Neuron (in vitro differentiated cells): ENCODE results near the gene PEX10.

Experiments
- H2AFZ ChIP-seq: one replicate; pipeline ENCODE4 v1.6.1; 2013; ENCODE audit warnings: low read depth, mild to moderate bottlenecking, inconsistent platforms, low read length, moderate library complexity
- H3K27me3 ChIP-seq: one replicate; pipeline ENCODE4 v1.6.1; 2013; ENCODE audit warnings: low read length; ENCODE audit not compliant: insufficient read depth
- H3K36me3 ChIP-seq: one replicate; pipeline ENCODE4 v1.6.1; 2013; ENCODE audit warnings: low read length; ENCODE audit not compliant: insufficient read depth
- H3K4me1 ChIP-seq: one replicate; pipeline ENCODE4 v1.6.1; 2013; ENCODE audit warnings: low read length; ENCODE audit not compliant: insufficient read depth
- H3K4me3 ChIP-seq: 2 replicates; pipeline ENCODE4 v1.5.1; 2013; ENCODE audit warnings: mild to moderate bottlenecking, low read length, moderate library complexity
- H3K9me3 ChIP-seq: one replicate; pipeline ENCODE4 v1.6.1; 2013; ENCODE audit warnings: low read length

PEX10 gene

DNA sequence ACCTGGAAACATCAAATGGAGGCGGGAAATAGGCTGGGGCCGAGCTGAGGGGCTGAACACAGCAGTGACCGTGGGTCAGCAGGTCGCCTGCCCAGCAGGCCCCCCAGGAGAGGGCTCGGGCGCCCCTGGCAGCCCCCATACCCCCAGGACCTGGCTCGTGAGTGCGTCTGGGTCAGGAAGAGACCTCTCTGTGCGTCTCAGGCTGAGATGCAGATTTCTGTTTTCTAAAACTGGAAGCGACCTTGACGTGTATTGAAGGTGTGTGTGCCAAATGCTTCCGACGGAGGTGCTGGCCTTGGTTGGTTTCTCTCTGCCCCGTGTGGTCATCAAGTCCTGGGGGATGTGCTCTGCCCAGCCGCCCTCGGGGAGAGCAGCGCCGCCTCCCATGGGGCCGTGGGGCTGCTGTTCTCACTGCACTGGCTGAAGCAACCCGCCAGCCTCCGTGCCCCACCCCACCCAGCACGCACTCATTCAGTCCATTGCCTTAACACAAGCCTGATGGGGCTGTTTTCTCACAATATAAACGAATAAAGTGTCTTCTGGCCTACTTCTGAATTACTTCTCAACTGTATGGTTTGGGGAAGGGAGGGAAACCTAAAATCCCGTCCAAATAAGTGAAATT is 7.4 kb downstream of the PEX10 start:
- no peaks in the 10 kb centered on the region for H3K9me3 ChIP-seq
- H3K4me3 ChIP-seq: no peak overlapping the region
- no peak overlapping the region for H2AFZ ChIP-seq
- no peaks in the 10 kb centered on the region for H3K4me1 ChIP-seq
- no peaks in the 10 kb centered on the region for H3K27me3 ChIP-seq
- H3K36me3 ChIP-seq: peaks cover 84% of the 10 kb centered on the region

DNA sequence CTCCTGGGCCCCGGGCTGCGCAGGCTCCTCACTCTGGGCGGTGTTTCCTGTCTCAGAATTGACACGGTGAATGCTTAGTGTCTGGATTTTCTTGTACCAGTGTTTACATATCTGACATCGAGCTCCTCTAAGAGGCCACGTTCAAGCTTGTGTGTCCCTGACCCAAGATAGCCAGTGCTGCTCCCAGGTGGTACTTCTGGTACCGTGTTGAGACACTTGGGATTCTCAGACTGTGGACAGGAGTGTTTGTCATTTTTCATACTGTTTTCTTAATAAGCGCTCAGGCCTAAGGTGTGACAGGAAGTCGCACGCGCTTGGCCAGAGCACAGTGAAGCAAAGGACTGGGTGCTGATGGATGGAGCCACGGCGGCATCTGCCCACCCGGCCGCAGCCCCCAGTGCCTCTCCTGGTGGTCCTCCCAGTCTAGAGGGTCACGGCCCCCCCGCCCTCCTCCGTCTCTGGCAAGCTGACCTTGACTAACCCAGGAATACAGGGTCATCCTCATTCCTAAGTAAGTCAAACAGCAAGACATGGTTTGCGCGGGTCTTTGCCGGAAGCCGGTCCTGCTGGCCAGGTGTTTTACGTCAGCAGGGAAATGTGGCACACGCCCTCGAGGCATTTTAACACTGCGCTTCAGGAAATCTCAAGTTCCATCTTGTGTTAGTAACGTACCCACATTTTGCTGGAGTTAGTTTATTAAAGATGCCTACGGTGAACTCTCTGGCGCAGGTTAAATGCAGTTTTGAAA is 8.0 kb downstream of the PEX10 start:
- Histone ChIP-seq H3K9me3 (no peaks in the 10 kb centered on the region), H2AFZ (no peak overlapping the region), H3K27me3 (no peaks in the 10 kb centered on the region), H3K36me3 (peaks cover 85% of the 10 kb centered on the region), H3K4me3 (no peak overlapping the region), H3K4me1 (no peaks in the 10 kb centered on the region)

DNA sequence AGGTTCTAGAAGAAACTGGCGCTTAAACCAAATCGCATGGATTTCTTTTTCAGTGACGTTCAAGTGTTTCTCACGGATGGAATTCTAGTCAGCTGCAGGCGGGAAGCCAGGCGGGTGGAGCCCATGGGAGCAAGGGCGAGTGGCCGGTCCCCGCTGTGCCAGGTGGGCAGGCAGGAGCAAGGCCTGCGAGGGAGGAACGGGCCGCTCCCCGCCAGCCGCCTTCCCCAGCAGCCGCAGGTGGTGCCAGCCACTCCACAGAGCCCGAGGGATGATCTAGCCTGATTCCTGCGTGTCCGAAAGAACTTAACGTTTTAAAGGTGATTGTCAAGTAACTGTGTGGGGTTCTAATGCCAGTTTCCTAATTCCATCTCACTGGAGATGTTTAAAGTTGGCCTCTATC is 9.1 kb downstream of the PEX10 start:
- H3K4me1 ChIP-seq: no peaks in the 10 kb centered on the region
- no peaks in the 10 kb centered on the region for H3K9me3 ChIP-seq
- no peak overlapping the region for H2AFZ ChIP-seq
- H3K4me3 ChIP-seq: no peak overlapping the region
- H3K36me3 ChIP-seq: peaks cover 83% of the 10 kb centered on the region
- no peaks in the 10 kb centered on the region for H3K27me3 ChIP-seq

DNA sequence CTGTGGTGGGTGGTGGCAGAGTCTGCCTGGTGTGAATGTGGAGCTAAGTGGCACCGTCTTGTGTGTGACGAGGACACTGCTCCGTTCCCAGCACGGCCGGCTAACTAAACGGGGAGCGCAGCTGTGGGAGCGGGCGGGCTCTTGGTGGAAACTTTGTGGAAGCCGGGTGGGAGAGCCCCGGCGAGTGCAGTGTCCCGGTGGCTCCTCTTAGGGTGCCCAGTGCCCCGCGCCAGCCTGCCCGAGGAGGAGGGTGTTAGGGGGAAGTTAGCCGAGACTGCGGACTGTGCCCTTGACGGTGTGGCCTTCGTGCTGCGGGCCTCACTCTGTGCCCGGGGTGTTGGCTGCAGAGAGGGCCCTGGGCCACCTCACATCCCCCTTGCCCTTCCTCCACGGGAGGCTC is 9.9 kb downstream of the PEX10 start:
- Histone ChIP-seq H3K36me3 (peaks cover 84% of the 10 kb centered on the region), H3K4me3 (no peak overlapping the region), H3K27me3 (no peaks in the 10 kb centered on the region)

DNA sequence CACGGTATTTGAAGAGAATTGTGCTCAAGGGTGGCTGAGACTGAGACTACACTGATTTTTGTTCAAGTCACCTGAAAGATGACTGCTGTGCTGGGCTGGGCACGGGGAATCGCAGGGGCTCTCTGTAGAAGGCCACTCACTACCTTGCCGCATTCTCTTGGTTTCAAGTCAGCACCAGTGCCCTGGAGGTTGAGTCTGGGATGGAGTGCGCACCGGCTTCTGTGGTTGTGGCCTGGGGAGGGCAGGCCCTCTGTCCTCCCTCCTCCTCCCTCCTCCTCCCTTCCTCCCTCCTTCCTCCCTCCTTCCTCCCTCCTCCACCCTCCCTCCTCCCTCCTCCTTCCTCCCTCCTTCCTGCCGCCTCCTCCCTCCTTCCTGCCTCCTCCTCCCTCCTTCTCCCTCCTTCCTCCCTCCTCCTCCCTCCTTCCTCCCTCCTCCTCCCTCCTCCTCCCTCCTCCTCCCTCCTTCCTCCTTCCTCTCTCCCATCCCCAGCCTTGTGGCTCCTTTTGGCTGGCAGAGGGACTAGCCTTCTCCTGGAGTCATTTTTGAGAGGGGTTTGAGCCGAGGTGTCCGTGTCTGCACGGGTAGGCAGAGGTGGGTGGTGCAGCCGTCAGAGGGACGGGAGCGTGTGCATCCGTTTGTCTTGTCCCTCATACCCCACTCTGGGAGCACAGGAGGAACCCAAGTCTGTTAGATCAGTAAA is 11.3 kb downstream of the PEX10 start:
- Histone ChIP-seq H3K36me3 (peaks cover 85% of the 10 kb centered on the region), H3K9me3 (no peaks in the 10 kb centered on the region), H3K27me3 (no peaks in the 10 kb centered on the region), H2AFZ (no peak overlapping the region), H3K4me3 (no peak overlapping the region), H3K4me1 (no peaks in the 10 kb centered on the region)

More for the DNA sequence above, 9.9 kb downstream of the PEX10 start:
- Histone ChIP-seq H2AFZ (no peak overlapping the region), H3K9me3 (no peaks in the 10 kb centered on the region), H3K4me1 (no peaks in the 10 kb centered on the region)

DNA sequence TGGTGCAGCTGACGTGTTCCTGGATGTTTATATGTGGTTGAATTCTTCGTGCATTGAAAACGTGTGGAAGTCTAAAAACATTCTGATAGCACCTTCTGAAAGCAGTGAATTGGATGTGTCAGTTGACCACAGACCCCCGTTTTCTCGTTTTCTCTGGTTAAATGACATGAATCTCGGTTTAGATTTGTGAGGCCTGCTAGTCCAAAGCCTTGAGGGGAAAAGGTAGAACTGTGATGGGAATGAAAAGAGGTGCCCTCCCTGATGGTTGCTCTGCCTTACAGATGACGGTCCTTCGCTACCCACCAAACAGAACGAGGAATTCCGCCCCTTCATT is 11.8 kb downstream of the PEX10 start:
- no peaks in the 10 kb centered on the region for H3K4me1 ChIP-seq
- H2AFZ ChIP-seq: no peak overlapping the region
- H3K36me3 ChIP-seq: peaks cover 85% of the 10 kb centered on the region
- H3K27me3 ChIP-seq: no peaks in the 10 kb centered on the region
- no peak overlapping the region for H3K4me3 ChIP-seq
- no peaks in the 10 kb centered on the region for H3K9me3 ChIP-seq

GRCh38 chr1:2399890-2400575 is 12.3 kb downstream of the PEX10 start:
- Histone ChIP-seq H2AFZ (no peak overlapping the region), H3K4me3 (no peak overlapping the region), H3K9me3 (no peaks in the 10 kb centered on the region), H3K4me1 (no peaks in the 10 kb centered on the region), H3K27me3 (no peaks in the 10 kb centered on the region), H3K36me3 (peaks cover 85% of the 10 kb centered on the region)

GRCh38 chr1:2398871-2399270 is 13.5 kb downstream of the PEX10 start:
- Histone ChIP-seq H3K9me3 (no peaks in the 10 kb centered on the region), H2AFZ (no peak overlapping the region), H3K27me3 (no peaks in the 10 kb centered on the region), H3K4me3 (no peak overlapping the region), H3K4me1 (no peaks in the 10 kb centered on the region), H3K36me3 (peaks cover 85% of the 10 kb centered on the region)

GRCh38 chr1:2397007-2397679 is 15.2 kb downstream of the PEX10 start:
- Histone ChIP-seq H3K36me3 (peaks cover 75% of the 10 kb centered on the region), H2AFZ (no peak overlapping the region), H3K9me3 (no peaks in the 10 kb centered on the region), H3K4me1 (peaks cover 15% of the 10 kb centered on the region), H3K4me3 (no peak overlapping the region), H3K27me3 (no peaks in the 10 kb centered on the region)

- Histone ChIP-seq H3K9me3 (no peaks in the 10 kb centered on the region), H3K27me3 (no peaks in the 10 kb centered on the region), H3K36me3 (peaks cover 68% of the 10 kb centered on the region), H2AFZ (no peak overlapping the region), H3K4me1 (peaks cover 15% of the 10 kb centered on the region), H3K4me3 (no peak overlapping the region)
Measured at GRCh38 chr1:2396476-2396875, 15.9 kb downstream of the PEX10 start.

DNA sequence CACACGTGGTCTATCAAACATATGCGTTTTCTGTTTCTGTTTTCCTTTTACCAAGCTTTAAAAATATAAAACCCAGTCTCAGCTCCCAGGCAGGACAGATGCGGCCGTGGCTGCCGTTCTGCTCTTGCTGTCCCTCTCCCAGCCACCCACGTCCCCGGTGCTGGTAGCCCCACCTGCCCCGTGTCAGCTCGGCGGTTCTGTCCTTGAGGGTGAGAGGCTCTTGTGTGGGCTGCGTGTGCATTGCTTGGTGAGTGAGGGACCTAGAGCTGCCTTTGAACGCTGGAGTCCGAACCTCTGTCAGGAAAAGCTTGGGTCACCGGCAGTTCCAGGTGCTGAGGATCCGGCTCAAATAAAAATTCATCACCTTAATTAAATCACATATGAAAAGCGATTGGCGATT is 16.3 kb downstream of the PEX10 start:
- Histone ChIP-seq H3K9me3 (no peaks in the 10 kb centered on the region), H2AFZ (no peak overlapping the region), H3K4me1 (peaks cover 15% of the 10 kb centered on the region), H3K36me3 (peaks cover 66% of the 10 kb centered on the region), H3K27me3 (no peaks in the 10 kb centered on the region), H3K4me3 (no peak overlapping the region)

- H3K27me3 ChIP-seq: no peaks in the 10 kb centered on the region
- no peak overlapping the region for H3K4me3 ChIP-seq
- H3K36me3 ChIP-seq: peaks cover 60% of the 10 kb centered on the region
- no peak overlapping the region for H2AFZ ChIP-seq
- no peaks in the 10 kb centered on the region for H3K9me3 ChIP-seq
- H3K4me1 ChIP-seq: peaks cover 20% of the 10 kb centered on the region
Measured at GRCh38 chr1:2395245-2395644, 17.1 kb downstream of the PEX10 start.

- Histone ChIP-seq H3K36me3 (peaks cover 58% of the 10 kb centered on the region), H3K9me3 (no peaks in the 10 kb centered on the region), H3K27me3 (no peaks in the 10 kb centered on the region), H3K4me3 (no peak overlapping the region), H3K4me1 (peaks cover 24% of the 10 kb centered on the region), H2AFZ (no peak overlapping the region)
Measured at GRCh38 chr1:2394761-2395160, 17.6 kb downstream of the PEX10 start.
